Hindlimb muscle (tissue), 1 donor: Measurements from ENCODE around the gene INSYN2B. TPM values are rescaled to one million over a fixed set of nuclear protein-coding genes. Genes with fewer than 3 reads are reported as not detected.

Experiments used
- DNase-seq: peaks from one replicate; pipeline ENCODE4 v3.0.0-alpha.2; 2013
- polyA plus RNA-seq: library from polyadenylated mRNA; unstranded; fragments of 120-200 nt; gene quantifications from one replicate; pipeline ENCODE4 v1.2.1, GENCODE V29; 2013; ENCODE audit not compliant: insufficient read length

INSYN2B gene
- polyA plus RNA-seq, 1 donor: 0.19 TPM

- DNase-seq: no peak
These were observed 56.3 kb downstream of the INSYN2B start for GRCh38 chr5:169923988-169924387.

GRCh38 chr5:169922474-169922873 lies 57.8 kb downstream of the INSYN2B start:
- DNase-seq: no peak

- no peak for DNase-seq
These were observed 58.3 kb downstream of the INSYN2B start for GRCh38 chr5:169921949-169922348.

GRCh38 chr5:169921384-169921783 lies 58.9 kb downstream of the INSYN2B start:
- no peak for DNase-seq

GRCh38 chr5:169920474-169920873 lies 59.8 kb downstream of the INSYN2B start:
- DNase-seq: no peak

- DNase-seq: no peak
These were observed 62.1 kb downstream of the INSYN2B start for GRCh38 chr5:169918228-169918627.

- no peak for DNase-seq
These were observed 62.8 kb downstream of the INSYN2B start for GRCh38 chr5:169917500-169917899.

- DNase-seq: peak; percentile 17
These were observed 65.5 kb downstream of the INSYN2B start for GRCh38 chr5:169914766-169915165.

- DNase-seq: no peak
These were observed 66.8 kb downstream of the INSYN2B start for GRCh38 chr5:169913479-169913878.

- no peak for DNase-seq
These were observed 68.7 kb downstream of the INSYN2B start for GRCh38 chr5:169911448-169912212.

- no peak for DNase-seq
These were observed 69.9 kb downstream of the INSYN2B start for GRCh38 chr5:169910393-169910792.

- DNase-seq: no peak
These were observed 70.3 kb downstream of the INSYN2B start for GRCh38 chr5:169909945-169910344.

GRCh38 chr5:169908864-169909263 lies 71.4 kb downstream of the INSYN2B start:
- DNase-seq: no peak

- no peak for DNase-seq
These were observed 73.3 kb downstream of the INSYN2B start for GRCh38 chr5:169906745-169907649.

GRCh38 chr5:169905017-169905416 lies 75.3 kb downstream of the INSYN2B start:
- DNase-seq: no peak

GRCh38 chr5:169904508-169904907 lies 75.8 kb downstream of the INSYN2B start:
- no peak for DNase-seq

- DNase-seq: peak; percentile 43
These were observed 76.2 kb downstream of the INSYN2B start for GRCh38 chr5:169904059-169904458.

GRCh38 chr5:169901896-169902295 lies 78.4 kb downstream of the INSYN2B start:
- no peak for DNase-seq

GRCh38 chr5:169897481-169897880 lies 82.8 kb downstream of the INSYN2B start:
- DNase-seq: no peak

- DNase-seq: no peak
These were observed 84.4 kb downstream of the INSYN2B start for GRCh38 chr5:169895926-169896325.

GRCh38 chr5:169893571-169893970 lies 86.7 kb downstream of the INSYN2B start:
- no peak for DNase-seq

GRCh38 chr5:169893010-169893409 lies 87.3 kb downstream of the INSYN2B start:
- DNase-seq: no peak

- DNase-seq: no peak
These were observed 90.7 kb downstream of the INSYN2B start for GRCh38 chr5:169889572-169889971.

GRCh38 chr5:169886677-169887076 lies 93.6 kb downstream of the INSYN2B start:
- DNase-seq: no peak
